GM19328 (cell line): ENCODE results near the gene UQCRQ.

Source experiments
- ATAC-seq: cut with Tn5 transposase; IDR thresholded peaks from one replicate; pipeline ENCODE4 v1.9.1; 2021; ENCODE audit warnings: mild to moderate bottlenecking, moderate library complexity; ENCODE audit not compliant: unreplicated experiment

The UQCRQ gene

GRCh38 chr5:132866342-132867045 lies at the start of gene UQCRQ, which contains the start of gene GDF9:
Gene UQCRQ, plus strand, starts transcription at chr5:132866642. Its CDS starts 240 bp downstream, at chr5:132866882.
Gene GDF9, minus strand, starts transcription at chr5:132866469. Its CDS starts 1,936 bp downstream, at chr5:132864533.
- ATAC-seq: peak; percentile 98

- no peak for ATAC-seq
Observed at GRCh38 chr5:132817011-132817410, 49.4 kb upstream of the UQCRQ start.

DNA sequence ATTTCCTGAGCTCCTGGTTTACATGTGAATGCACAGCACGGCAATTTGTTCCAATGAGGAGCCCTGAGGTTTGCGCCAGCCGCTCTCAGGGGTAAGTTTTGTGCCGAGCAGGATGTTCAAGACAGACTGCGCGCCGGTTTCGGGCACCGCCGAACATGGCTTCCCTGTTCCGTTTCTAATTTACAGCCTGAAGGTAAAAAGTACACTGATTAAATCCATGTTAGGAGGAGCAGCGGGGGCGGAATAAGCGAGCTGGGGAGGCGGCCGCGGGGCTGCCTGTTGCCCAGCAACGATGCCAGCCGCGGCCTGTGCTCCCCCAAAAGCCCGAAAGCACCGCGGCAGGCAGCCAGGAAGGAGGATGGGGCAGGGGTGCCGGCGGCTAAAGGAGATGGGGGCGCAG lies 47.0 kb upstream of the UQCRQ start:
- ATAC-seq: no peak

DNA sequence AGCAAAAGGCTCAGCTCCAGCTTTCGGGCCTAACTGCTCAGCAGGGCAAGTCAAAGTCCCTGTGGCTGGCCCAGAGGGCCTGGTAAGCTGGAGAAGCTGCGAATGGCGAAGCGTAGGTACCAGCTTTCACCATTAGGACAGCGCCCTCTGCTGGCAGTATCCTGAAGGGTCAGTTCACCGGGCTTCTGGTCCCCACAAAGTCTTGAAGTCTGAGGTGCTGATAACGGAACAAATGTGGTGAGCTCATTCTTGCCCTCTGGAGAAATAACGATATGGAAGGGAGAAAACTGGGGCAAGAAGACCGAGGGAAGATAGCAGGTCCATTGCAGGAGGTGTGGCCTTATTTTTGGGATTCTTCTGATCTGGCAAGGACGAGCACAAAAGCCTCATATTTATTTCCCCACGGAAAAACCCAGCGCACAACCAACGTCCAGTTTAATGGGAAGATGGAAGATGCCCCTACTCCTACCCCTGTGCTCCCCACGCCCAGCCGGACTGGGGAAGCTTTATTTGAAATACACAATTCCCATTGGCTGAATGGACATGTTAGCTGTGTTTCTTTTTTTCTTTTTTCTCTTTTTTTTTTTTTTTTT lies 46.2 kb upstream of the UQCRQ start:
- no peak for ATAC-seq

- no peak for ATAC-seq
Observed at GRCh38 chr5:132821350-132821749, 45.1 kb upstream of the UQCRQ start.

DNA sequence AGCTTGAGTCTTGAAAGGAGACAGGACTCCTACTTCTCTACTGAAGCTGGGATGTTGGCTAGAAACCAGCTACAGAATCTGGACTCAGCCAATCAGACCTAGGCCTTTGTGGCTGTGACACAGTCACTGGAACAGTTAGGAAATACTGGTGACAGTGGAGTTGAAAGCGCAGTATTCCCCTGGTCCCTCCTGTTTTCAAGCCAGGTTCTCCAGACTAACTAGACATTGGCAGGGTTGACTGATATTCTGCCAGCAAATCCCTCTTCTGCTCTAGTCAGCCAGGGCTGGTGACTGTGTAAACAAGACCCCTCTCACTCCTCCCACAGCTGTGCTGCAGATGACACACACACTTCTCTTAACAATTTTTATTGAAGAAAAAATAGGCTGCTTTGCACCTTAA lies 44.7 kb upstream of the UQCRQ start:
- no peak for ATAC-seq

GRCh38 chr5:132822650-132823480 lies 43.6 kb upstream of the UQCRQ start:
- ATAC-seq: no peak

DNA sequence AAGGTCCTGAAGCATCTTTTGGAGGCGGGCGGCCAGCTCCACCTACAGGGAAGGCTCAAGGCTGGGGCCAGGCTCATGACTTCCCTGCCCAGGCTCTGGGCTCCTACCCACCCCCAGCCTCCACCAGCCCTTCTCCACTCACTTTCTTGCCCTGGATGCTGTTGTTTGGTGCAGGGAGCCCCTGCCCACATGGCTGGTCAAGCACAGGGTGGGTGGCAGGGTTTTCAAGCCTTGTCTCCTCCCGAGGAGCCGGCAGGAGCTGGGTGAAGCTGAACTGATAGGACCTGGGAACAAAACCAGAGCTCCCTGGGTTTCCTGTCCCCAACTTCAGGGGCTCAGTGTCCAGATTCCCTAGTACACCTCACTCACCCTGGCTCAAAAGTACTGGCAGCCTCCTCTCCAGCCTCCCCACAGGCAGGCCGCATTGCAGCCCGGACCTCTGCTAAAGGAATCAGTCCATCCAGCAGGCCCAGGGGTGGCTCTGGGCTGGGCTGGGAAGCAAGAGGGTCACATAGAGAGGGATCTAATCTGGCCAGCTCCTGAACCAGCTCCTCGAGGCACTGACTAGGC lies 42.9 kb upstream of the UQCRQ start:
- no peak for ATAC-seq

DNA sequence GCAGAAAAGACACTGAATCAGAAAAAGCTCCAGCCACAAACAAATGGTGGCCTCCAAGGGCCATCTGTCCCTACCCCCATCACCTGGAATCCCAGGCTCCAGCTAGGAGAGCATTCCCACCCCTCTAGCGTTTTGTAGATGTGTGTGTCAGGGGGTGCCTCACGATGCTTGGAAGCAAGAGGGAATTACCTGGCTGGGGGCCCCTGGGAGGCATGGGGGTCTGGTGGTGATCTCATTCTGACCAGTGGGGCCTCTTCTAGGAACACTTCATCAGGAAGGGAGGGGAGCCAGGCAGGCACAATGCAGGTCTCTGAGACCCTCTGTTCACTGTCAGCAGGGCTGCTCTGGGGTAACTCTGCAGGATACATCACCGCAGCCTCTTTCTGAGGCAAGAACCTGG lies 42.0 kb upstream of the UQCRQ start:
- ATAC-seq: no peak

GRCh38 chr5:132825033-132825833 lies 41.2 kb upstream of the UQCRQ start:
- no peak for ATAC-seq

DNA sequence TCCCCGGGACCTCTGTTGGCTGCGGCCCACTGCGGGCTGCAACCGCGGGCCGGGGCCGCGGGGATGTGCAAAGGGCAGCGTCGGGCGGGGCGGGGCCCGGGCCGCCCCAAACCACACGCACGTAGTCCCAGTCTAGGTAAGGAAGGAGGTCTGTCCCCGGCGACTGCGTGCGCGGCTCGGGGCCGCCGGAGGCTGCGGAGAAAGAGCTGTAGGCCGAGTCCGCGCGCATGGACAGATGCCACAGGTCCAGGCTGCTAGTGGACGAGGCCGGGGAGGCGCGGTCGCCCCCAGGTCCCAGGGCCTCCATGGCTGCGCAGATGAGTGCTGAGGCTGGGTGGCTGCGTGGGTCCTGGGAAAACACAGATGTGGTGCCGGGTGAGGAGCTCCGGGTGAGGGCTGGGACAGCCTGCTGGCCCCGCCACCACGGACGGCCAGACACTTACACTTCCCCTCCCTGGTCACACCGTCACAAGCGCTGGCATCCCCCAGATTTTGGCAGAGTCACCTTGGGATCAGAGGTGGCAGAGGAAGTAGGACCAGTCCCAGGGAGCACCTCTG lies 40.5 kb upstream of the UQCRQ start:
- ATAC-seq: no peak

DNA sequence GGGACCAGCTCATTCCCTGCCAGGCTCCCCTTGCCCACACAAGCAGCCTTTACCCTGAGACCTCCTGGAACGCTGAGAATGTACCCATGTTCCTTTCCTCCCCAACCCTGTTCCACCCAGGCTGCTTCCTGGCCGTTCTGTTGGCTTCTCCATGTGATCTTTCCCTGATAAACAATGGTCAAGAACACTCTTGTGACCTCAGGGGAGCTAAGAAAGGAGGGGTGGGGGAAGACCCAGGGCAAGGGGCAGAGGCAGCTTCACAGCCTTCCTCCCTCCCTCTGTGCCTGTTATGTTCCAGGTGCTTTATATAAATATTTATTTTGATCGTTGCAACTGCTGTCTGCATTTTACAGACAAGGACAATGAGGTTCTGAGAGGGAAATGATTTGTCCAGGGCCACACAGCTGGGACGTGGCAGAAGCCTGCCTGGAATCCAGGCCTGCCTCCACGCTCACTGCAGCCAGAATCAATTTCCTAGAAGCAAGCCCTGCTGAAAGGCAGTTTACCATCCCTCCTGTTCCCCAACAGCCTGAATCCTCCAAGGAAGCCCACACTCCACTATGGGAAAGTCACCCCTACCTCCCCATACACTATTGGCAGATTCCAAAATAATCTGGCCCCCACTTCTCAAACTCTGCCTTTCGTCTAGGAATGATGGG lies 39.9 kb upstream of the UQCRQ start:
- no peak for ATAC-seq

GRCh38 chr5:132827943-132828673 lies 38.3 kb upstream of the UQCRQ start:
- no peak for ATAC-seq

DNA sequence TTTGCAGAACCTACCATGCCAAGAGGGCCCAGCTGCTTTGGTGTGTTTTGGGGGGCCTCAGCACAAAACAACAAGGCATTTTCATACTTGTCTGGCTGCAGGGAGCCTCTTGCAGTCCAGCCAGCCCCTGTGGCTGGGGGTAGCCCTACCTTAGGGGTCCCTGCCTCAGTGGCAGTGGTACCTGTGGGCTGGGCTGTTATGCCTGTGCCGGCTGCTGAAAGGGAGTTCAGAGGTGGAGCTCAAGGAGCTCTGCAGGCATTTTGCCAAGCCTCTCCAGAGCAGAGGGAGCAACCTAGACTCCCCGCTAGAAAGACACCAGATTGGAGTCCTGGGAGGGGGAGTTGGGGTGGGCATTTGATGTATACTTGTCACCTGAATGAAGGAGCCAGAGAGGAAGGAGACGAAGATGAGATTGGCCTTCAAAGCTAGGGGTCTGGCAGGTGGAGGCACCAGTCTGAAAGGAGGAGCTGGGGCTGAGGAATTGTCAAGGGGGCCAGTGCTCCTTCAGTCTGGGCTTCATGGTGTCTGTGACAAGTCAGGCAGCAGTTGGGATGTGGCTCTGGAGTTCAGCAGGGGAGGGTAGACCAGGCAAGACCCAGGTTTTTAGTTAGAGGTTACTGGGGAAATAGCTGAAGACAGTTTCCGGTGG lies 37.5 kb upstream of the UQCRQ start:
- no peak for ATAC-seq

DNA sequence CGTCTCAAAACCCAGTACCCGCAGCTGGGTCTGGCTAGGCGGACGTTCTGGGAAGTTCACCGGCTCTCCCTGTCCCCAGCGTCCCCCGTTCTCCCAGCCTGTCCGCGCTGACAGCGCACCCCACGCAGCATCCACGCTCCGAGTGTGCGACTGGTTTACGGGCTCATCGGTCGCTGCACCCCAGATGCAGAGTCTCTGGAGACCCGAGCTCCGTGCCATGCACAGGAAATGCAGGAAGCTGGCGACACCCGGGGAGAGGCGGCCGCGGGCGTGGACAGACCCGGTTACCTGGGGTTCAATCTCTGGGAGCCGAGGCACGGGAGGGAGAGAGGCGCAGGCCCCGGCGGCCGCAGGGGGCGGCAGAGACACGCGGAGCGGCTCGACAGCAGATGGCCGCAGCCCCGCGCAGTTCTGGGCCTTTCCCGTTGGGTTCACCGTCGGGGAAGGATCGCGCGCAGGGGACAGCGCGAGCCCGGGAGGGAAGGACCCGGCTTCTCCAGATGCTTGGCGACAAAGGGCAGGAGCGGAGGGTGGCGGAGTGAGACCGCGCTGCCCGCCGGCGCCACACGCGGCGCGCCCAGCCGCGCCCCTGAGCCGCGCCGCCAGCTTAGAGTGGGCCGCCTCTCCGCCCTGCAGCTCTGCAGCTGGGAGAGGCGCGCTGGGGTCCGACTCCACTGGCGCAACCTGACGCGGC lies 36.6 kb upstream of the UQCRQ start:
- peak; percentile 79 for ATAC-seq

DNA sequence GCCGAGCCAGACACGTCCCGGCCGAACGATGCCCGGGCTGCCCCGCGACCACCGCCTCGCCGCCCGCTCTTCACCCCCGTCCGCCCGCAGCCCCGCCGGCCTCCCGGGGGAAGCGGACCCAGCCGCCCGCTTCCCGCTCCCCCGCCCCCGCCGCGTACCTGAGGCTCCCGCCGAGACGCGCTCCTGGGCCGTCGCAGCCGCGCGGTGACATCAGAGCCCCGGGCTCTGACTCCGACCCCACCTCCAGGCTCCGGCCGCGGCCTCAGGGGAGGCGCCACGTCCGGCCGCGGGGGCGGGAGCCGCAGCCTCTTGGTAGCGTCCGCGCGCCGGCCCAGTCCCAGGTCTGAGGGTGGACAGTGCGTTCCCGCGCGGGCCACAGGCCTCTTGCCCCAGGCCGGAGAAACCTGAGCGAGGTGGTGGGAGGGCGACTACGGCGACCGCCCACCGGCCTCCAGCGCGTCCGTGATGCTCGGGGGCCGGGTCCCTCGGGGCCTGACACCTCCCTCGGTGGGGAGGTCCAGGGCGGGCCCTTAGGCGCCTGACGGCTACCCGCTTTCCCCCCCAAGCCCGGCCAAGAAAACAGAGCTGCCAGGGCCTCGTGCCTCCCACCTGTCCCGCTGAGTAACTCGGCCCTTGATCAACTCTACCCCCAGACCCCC lies 35.9 kb upstream of the UQCRQ start, which contains the start of gene SHROOM1:
SHROOM1 (minus strand) TSS at position 212 of the 659 bp plus-strand sequence. CDS start 4,507 bp downstream, outside the sequence.
- ATAC-seq: peak; percentile 54

GRCh38 chr5:132831095-132831860 lies 35.2 kb upstream of the UQCRQ start:
- no peak for ATAC-seq
